H9 (cell line): ENCODE results near the gene DNAJC10. TPM values are rescaled to one million over a fixed set of nuclear protein-coding genes. Genes with fewer than 3 reads are reported as not detected.
"Not testable (repeated sequence)": the region's sequence is repeated elsewhere in the genome, so short reads cannot be mapped to it uniquely, and the experiment has no call there.

Experiments
- DNase-seq: peaks from one replicate; pipeline ENCODE4 v3.0.0-alpha.2; 2017
- H2AFZ ChIP-seq: one replicate; pipeline ENCODE4 v1.6.1; 2013; ENCODE audit warnings: mild to moderate bottlenecking, low read length, control low read depth, moderate library complexity
- H2AK5ac ChIP-seq: 2 replicates; pipeline ENCODE4 v1.6.1; 2013; ENCODE audit warnings: low read length, control low read depth, mixed read lengths; ENCODE audit not compliant: insufficient read length
- H2BK120ac ChIP-seq: one replicate; pipeline ENCODE4 v1.6.1; 2013; ENCODE audit warnings: low read depth, mild to moderate bottlenecking, low read length, control low read depth, inconsistent platforms; ENCODE audit not compliant: poor library complexity, severe bottlenecking
- H2BK12ac ChIP-seq: 2 replicates; pipeline ENCODE4 v1.6.1; 2013; ENCODE audit warnings: low read length, control low read depth, mixed read lengths, low read depth; ENCODE audit not compliant: insufficient read length
- H2BK15ac ChIP-seq: 2 replicates; pipeline ENCODE4 v1.6.1; 2013; ENCODE audit warnings: low read depth, low read length, control low read depth
- H2BK20ac ChIP-seq: one replicate; pipeline ENCODE4 v1.6.1; 2013; ENCODE audit warnings: low read depth, mild to moderate bottlenecking, low read length, control low read depth, inconsistent platforms; ENCODE audit not compliant: poor library complexity, severe bottlenecking
- H2BK5ac ChIP-seq: 2 replicates; pipeline ENCODE4 v1.6.1; 2013; ENCODE audit warnings: low read length, control low read depth, mixed read lengths; ENCODE audit not compliant: insufficient read length
- H3K14ac ChIP-seq: 2 replicates; pipeline ENCODE4 v1.6.1; 2013; ENCODE audit warnings: low read length, control low read depth; ENCODE audit not compliant: insufficient read depth
- H3K18ac ChIP-seq: 2 replicates; pipeline ENCODE4 v1.6.1; 2013; ENCODE audit warnings: low read depth, mild to moderate bottlenecking, mixed read lengths, low read length, control low read depth; ENCODE audit not compliant: insufficient read length
- H3K23ac ChIP-seq: 2 replicates; pipeline ENCODE4 v1.6.1; 2013; ENCODE audit warnings: low read length, control low read depth, mixed read lengths, low read depth; ENCODE audit not compliant: insufficient read length
- H3K23me2 ChIP-seq: 2 replicates; pipeline ENCODE4 v1.6.1; 2013; ENCODE audit warnings: low read depth, mild to moderate bottlenecking, mixed read lengths, low read length, control low read depth; ENCODE audit not compliant: insufficient read length, poor library complexity, severe bottlenecking
- H3K27ac ChIP-seq: 2 replicates; pipeline ENCODE4 v1.5.1; 2013; ENCODE audit warnings: low read length, control low read depth, mixed read lengths, low read depth; ENCODE audit not compliant: insufficient read length
- H3K27me3 ChIP-seq: 2 replicates; pipeline ENCODE4 v1.6.1; 2013; ENCODE audit warnings: low read length, control low read depth, inconsistent platforms; ENCODE audit not compliant: insufficient read depth
- H3K4ac ChIP-seq: 2 replicates; pipeline ENCODE4 v1.6.1; 2013; ENCODE audit warnings: low read depth, mild to moderate bottlenecking, control low read depth, inconsistent platforms, low read length, moderate library complexity
- H3K4me1 ChIP-seq: 2 replicates; pipeline ENCODE4 v1.6.1; 2013; ENCODE audit warnings: low read length, control low read depth, inconsistent platforms; ENCODE audit not compliant: insufficient read depth
- H3K4me2 ChIP-seq: 2 replicates; pipeline ENCODE4 v1.6.1; 2013; ENCODE audit warnings: low read length, control low read depth, mixed read lengths; ENCODE audit not compliant: insufficient read length, insufficient read depth
- H3K56ac ChIP-seq: 2 replicates; pipeline ENCODE4 v1.6.1; 2013; ENCODE audit warnings: low read depth, mild to moderate bottlenecking, mixed read lengths, low read length, control low read depth; ENCODE audit not compliant: insufficient read length
- H3K79me1 ChIP-seq: 2 replicates; pipeline ENCODE4 v1.6.1; 2013; ENCODE audit warnings: low read depth, mild to moderate bottlenecking, moderate library complexity, low read length, control low read depth, inconsistent platforms; ENCODE audit not compliant: insufficient read depth, poor library complexity, severe bottlenecking
- H3K79me2 ChIP-seq: 2 replicates; pipeline ENCODE4 v1.6.1; 2013; ENCODE audit warnings: low read length, control low read depth, inconsistent platforms; ENCODE audit not compliant: insufficient read depth
- H3K9ac ChIP-seq: 2 replicates; pipeline ENCODE4 v1.6.1; 2013; ENCODE audit warnings: low read length, control low read depth, mixed read lengths; ENCODE audit not compliant: insufficient read length; ENCODE audit errors: extremely low read depth
- H3K9me3 ChIP-seq: one replicate; pipeline ENCODE4 v1.6.1; 2013; ENCODE audit warnings: low read depth, low read length, inconsistent platforms; ENCODE audit not compliant: control insufficient read depth
- H3T11ph ChIP-seq: one replicate; pipeline ENCODE4 v1.6.1; 2013; ENCODE audit warnings: mild to moderate bottlenecking, low read length, control low read depth, inconsistent platforms
- H4K20me1 ChIP-seq: one replicate; pipeline ENCODE4 v1.6.1; 2013; ENCODE audit not compliant: control insufficient read depth, insufficient read length, insufficient read depth
- H4K5ac ChIP-seq: 2 replicates; pipeline ENCODE4 v1.6.1; 2013; ENCODE audit warnings: low read depth, mild to moderate bottlenecking, mixed read lengths, low read length, control low read depth; ENCODE audit not compliant: insufficient read length
- H4K8ac ChIP-seq: replicated peaks from 2 replicates; pipeline ENCODE4 v1.6.1; 2013; ENCODE audit warnings: low read length, control low read depth, mixed read lengths, low read depth; ENCODE audit not compliant: insufficient read length
- H4K91ac ChIP-seq: 2 replicates; pipeline ENCODE4 v1.6.1; 2013; ENCODE audit warnings: low read depth, mild to moderate bottlenecking, moderate library complexity, mixed read lengths, low read length, control low read depth; ENCODE audit not compliant: insufficient read length
- H3K27ac Mint-ChIP-seq, 3 experiments: 2 replicates in 2 of 3; 3 replicates in 1 of 3; pipeline ENCODE4 v1.8.0; 2020 to 2021; ENCODE audit warnings: mixed read lengths in 3 of 3, mild to moderate bottlenecking in 1 of 3, moderate library complexity in 1 of 3
- H3K27me3 Mint-ChIP-seq: 2 replicates; pipeline ENCODE4 v1.8.0; 2021; ENCODE audit warnings: low read depth, mild to moderate bottlenecking, moderate library complexity, mixed read lengths
- H3K36me3 Mint-ChIP-seq, 3 experiments: 2 replicates in 2 of 3; 3 replicates in 1 of 3; pipeline ENCODE4 v1.8.0; 2020 to 2021; ENCODE audit warnings: low read depth in 3 of 3, mixed read lengths in 3 of 3; ENCODE audit not compliant: insufficient read depth in 1 of 3
- H3K4me1 Mint-ChIP-seq, 2 experiments: 2 replicates each; pipeline ENCODE4 v1.8.0; 2020; ENCODE audit warnings: mixed read lengths in 2 of 2
- H3K4me3 Mint-ChIP-seq, 2 experiments: 2 replicates in 1 of 2; 3 replicates in 1 of 2; pipeline ENCODE4 v1.8.0; 2020 to 2021; ENCODE audit warnings: mild to moderate bottlenecking in 2 of 2, mixed read lengths in 2 of 2, moderate library complexity in 1 of 2
- H3K9me3 Mint-ChIP-seq, 2 experiments: 2 replicates in 1 of 2; 3 replicates in 1 of 2; pipeline ENCODE4 v1.8.0; 2020; ENCODE audit warnings: mild to moderate bottlenecking in 2 of 2, mixed read lengths in 2 of 2, moderate library complexity in 1 of 2
- WGBS: extraction: QIAGEN DNeasy Blood & Tissue Kit; methylation state at CpG from one replicate; pipeline ENCODE4 v1.1.7; 2013; ENCODE audit warnings: missing lambda C conversion rate, low lambda C conversion rate, mixed read lengths; ENCODE audit not compliant: insufficient read length; ENCODE audit errors: extremely low coverage; 5-methylcytosine and 5-hydroxymethylcytosine counted together
- total RNA-seq: library from RNA; stranded (reverse); gene quantifications from 2 replicates; pipeline ENCODE4 v1.2.1, GENCODE V29; 2021
- TF ChIP-seq, protein P1 (sequence below): fragments of 200-600 bp; sonication (generic); conservative IDR thresholded peaks from 3 replicates; pipeline ENCODE4 v1.8.0; 2021; ENCODE audit warnings: antibody characterized with exemption, mild to moderate bottlenecking

DNAJC10 gene
- total RNA-seq, 1 experiment from 2014 or later = 129 TPM

DNA sequence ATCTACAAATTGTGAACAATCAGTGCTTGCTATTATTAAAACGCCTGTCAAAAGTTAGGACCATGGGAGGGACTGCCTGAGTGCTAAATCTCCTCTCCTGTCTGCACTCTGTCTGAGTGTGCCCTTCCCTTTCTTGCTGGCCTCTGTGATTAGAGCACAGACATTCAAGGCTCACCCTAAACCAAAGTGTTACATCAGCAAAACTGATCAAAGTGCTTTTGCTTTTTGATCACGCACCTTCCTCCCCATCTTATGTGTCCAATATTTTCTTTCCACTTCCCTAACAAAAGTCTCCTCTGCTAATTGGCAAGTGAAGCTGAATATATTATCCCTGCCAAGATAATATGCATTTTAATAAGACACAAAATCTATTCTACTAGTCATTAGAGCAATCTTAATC, 30.5 kb upstream of the DNAJC10 start:
- no peak overlapping the region for H2BK15ac ChIP-seq
- Mint-ChIP-seq H3K27me3 (peaks cover 7% of the 10 kb centered on the region), H3K27ac (no peak overlapping the region), H3K9me3 (peaks cover 9 to 16% of the 10 kb centered on the region in 2 experiments; a peak in 4 of 5 replicates), H3K4me3 (no peak overlapping the region), H3K4me1 (peaks cover 0 to 6% of the 10 kb centered on the region in 2 experiments; a peak in 1 of 4 replicates), H3K36me3 (peaks cover 0 to 5% (median 5%) of the 10 kb centered on the region in 3 experiments; a peak in 3 of 7 replicates)
- TF ChIP-seq, protein P1, sequence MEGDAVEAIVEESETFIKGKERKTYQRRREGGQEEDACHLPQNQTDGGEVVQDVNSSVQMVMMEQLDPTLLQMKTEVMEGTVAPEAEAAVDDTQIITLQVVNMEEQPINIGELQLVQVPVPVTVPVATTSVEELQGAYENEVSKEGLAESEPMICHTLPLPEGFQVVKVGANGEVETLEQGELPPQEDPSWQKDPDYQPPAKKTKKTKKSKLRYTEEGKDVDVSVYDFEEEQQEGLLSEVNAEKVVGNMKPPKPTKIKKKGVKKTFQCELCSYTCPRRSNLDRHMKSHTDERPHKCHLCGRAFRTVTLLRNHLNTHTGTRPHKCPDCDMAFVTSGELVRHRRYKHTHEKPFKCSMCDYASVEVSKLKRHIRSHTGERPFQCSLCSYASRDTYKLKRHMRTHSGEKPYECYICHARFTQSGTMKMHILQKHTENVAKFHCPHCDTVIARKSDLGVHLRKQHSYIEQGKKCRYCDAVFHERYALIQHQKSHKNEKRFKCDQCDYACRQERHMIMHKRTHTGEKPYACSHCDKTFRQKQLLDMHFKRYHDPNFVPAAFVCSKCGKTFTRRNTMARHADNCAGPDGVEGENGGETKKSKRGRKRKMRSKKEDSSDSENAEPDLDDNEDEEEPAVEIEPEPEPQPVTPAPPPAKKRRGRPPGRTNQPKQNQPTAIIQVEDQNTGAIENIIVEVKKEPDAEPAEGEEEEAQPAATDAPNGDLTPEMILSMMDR = no peak
- no peak overlapping the region for H4K8ac ChIP-seq
- no peaks in the 10 kb centered on the region for H3K23me2 ChIP-seq
- no peak overlapping the region for H3K14ac ChIP-seq
- H2BK12ac ChIP-seq = no peak overlapping the region
- H3K9ac ChIP-seq = no peak overlapping the region
- H3K9me3 ChIP-seq = no peaks in the 10 kb centered on the region
- H3K27ac ChIP-seq = no peak overlapping the region
- no peak overlapping the region for H3K56ac ChIP-seq
- H4K91ac ChIP-seq = no peak overlapping the region
- no peaks in the 10 kb centered on the region for H3K79me2 ChIP-seq
- H4K5ac ChIP-seq = no peak overlapping the region
- no peaks in the 10 kb centered on the region for H3K27me3 ChIP-seq
- no peak for DNase-seq
- no peak overlapping the region for H2BK20ac ChIP-seq
- WGBS = no CpG with 5 or more reads among the region's 2 CpGs
- no peak overlapping the region for H3K23ac ChIP-seq
- no peaks in the 10 kb centered on the region for H3K4me1 ChIP-seq
- no peak overlapping the region for H2AK5ac ChIP-seq
- H2BK120ac ChIP-seq = no peak overlapping the region
- no peaks in the 10 kb centered on the region for H3K79me1 ChIP-seq
- no peaks in the 10 kb centered on the region for H4K20me1 ChIP-seq
- no peak overlapping the region for H3K18ac ChIP-seq
- no peak overlapping the region for H2BK5ac ChIP-seq
- H3K4me2 ChIP-seq = no peak overlapping the region
- no peak overlapping the region for H3K4ac ChIP-seq
- no peak overlapping the region for H2AFZ ChIP-seq
- no peak overlapping the region for H3T11ph ChIP-seq

DNA sequence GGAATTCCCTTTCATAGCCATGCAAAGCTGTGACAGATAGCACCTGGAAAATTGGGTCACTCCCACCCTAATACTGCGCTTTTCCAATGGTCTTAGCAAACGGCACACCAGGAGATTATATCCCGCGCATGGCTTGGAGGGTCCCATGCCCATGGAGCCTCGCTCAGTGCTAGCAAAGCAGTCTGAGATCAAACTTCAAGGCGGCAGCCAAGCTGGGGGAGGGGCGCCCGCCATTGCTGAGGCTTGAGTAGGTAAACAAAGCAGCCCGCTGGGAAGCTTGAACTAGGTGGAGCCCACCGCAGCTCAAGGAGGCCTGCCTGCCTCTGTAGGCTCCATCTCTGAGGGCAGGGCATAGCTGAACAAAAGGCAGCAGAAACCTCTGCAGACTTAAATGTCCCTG, 29.3 kb upstream of the DNAJC10 start:
- not testable (repeated sequence) for H3K23me2 ChIP-seq, H3K14ac ChIP-seq, H3K4ac ChIP-seq, H3K4me3 Mint-ChIP-seq, H2BK12ac ChIP-seq, H3K18ac ChIP-seq, H3K4me2 ChIP-seq, H3K27ac ChIP-seq, H3K79me2 ChIP-seq, H2AFZ ChIP-seq, H4K5ac ChIP-seq, H4K20me1 ChIP-seq, H3K9ac ChIP-seq, H3K9me3 ChIP-seq, H4K8ac ChIP-seq, H3K79me1 ChIP-seq, H4K91ac ChIP-seq, H3K56ac ChIP-seq, H3K36me3 Mint-ChIP-seq, H3K23ac ChIP-seq, H3K4me1 Mint-ChIP-seq, H3K27me3 ChIP-seq, H3K4me1 ChIP-seq, H2BK15ac ChIP-seq, H3T11ph ChIP-seq, H2BK20ac ChIP-seq, H2BK120ac ChIP-seq, DNase-seq, H3K27me3 Mint-ChIP-seq, H2AK5ac ChIP-seq, H2BK5ac ChIP-seq, H3K27ac Mint-ChIP-seq
- no CpG with 5 or more reads among the region's 10 CpGs for WGBS
- H3K9me3 Mint-ChIP-seq = peaks cover 9 to 16% of the 10 kb centered on the region in 2 experiments; a peak in 4 of 5 replicates
